GM12874 (cell line): ENCODE results near the gene ST3GAL4.

Experiments
- TF ChIP-seq, protein P1 (sequence below): IDR thresholded peaks from 2 replicates; pipeline ENCODE4 v1.5.1; 2011; ENCODE audit warnings: low read depth, mild to moderate bottlenecking, control low read depth, low read length, moderate library complexity; ENCODE audit not compliant: insufficient read depth

Gene ST3GAL4, protein sequence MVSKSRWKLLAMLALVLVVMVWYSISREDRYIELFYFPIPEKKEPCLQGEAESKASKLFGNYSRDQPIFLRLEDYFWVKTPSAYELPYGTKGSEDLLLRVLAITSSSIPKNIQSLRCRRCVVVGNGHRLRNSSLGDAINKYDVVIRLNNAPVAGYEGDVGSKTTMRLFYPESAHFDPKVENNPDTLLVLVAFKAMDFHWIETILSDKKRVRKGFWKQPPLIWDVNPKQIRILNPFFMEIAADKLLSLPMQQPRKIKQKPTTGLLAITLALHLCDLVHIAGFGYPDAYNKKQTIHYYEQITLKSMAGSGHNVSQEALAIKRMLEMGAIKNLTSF

DNA sequence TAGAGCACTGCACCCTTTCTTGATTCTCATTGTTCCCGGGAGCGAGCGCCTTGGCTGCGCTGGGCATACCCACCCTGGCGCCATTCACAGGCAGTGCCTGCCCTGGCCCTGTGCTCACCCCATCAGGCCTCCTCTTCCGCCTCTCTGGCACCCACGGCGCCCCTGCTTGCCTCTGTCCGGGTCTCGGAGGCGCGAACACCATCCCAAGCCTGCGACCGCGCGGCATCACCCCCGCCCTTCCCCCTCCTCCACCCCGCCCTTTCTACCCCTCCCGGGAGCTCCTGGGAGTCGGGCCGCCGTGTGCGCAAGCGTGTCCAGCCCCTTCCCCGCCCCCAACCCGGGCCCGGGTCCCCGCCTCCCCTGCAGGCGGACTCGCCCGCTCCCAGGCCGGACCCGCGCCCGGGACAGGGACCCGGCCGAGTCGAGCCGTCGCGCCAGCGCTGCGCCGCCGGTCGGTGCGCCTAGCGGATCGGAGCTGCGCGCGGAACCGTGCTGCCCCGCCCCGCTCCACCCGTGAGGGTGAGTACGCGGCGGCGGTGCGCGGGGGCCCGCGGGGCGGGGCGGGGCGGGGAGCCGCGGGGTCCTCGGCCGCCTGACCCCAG, at the start of gene ST3GAL4:
ST3GAL4 (plus strand) TSS at position 363 of the 602 bp plus-strand sequence. CDS start 50,470 bp downstream, outside the sequence.
- TF ChIP-seq, protein P1, sequence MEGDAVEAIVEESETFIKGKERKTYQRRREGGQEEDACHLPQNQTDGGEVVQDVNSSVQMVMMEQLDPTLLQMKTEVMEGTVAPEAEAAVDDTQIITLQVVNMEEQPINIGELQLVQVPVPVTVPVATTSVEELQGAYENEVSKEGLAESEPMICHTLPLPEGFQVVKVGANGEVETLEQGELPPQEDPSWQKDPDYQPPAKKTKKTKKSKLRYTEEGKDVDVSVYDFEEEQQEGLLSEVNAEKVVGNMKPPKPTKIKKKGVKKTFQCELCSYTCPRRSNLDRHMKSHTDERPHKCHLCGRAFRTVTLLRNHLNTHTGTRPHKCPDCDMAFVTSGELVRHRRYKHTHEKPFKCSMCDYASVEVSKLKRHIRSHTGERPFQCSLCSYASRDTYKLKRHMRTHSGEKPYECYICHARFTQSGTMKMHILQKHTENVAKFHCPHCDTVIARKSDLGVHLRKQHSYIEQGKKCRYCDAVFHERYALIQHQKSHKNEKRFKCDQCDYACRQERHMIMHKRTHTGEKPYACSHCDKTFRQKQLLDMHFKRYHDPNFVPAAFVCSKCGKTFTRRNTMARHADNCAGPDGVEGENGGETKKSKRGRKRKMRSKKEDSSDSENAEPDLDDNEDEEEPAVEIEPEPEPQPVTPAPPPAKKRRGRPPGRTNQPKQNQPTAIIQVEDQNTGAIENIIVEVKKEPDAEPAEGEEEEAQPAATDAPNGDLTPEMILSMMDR = no peak

DNA sequence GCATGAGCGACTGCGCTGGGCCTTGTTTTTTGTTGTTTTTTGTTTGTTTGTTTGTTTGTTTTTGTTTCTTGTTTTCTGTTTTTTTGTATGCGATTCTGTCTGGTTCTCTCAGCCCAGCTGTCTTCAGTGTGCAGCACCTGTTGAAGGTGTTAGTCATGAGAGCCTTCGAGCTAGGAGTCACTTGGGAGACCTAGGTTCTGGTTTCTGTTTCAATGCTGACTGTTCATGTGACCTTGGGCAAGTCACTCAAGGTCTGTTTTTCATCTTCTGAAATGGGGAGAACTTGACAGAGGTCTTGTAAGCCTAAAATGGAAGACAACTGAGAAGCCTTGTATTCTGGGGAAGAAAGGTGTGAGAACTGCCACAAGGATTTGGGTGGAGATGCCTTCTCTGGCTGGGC, 49.8 kb upstream of the ST3GAL4 start:
- TF ChIP-seq, protein P1 = no peak

DNA sequence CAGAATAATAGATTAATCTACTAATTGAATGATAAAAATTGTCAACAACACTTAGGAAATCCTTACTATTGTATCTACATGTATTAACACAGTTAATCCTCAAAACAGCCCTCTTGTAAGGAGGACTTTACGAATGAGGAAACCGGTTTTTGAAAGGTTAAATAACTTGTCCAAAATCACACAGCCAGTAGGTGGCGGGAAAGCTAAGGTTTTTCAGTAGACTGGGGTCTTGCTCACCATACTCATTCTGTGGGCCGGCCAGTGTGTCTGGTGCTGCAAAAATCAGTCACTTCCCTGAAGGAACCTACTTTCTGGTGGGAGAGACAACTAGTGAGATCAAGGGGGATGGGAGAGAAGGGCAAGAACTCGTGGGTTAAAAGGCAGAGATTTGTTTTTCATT, 47.8 kb upstream of the ST3GAL4 start:
- TF ChIP-seq, protein P1 = peak; percentile 41; the same call in 1 of the 2 replicates

DNA sequence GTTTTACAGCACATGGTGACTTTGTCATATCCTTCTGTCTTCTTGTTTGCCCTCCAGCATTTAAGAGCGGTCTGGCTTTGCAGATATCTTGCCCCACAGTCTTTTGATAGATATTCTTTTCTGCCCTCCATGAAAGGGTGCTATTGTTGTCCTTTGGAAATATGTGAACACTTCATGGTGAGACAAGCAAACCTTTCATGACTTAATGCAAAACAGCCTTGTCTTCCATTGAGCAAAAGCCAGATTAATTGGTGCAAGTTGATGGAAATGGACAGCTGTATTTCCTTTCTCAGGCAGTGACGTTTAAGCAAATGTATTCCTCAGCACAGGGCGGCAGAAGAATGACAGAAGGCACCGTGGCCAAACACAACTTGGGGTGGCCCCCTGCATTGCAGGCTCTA, 47.2 kb upstream of the ST3GAL4 start:
- TF ChIP-seq, protein P1 = no peak

DNA sequence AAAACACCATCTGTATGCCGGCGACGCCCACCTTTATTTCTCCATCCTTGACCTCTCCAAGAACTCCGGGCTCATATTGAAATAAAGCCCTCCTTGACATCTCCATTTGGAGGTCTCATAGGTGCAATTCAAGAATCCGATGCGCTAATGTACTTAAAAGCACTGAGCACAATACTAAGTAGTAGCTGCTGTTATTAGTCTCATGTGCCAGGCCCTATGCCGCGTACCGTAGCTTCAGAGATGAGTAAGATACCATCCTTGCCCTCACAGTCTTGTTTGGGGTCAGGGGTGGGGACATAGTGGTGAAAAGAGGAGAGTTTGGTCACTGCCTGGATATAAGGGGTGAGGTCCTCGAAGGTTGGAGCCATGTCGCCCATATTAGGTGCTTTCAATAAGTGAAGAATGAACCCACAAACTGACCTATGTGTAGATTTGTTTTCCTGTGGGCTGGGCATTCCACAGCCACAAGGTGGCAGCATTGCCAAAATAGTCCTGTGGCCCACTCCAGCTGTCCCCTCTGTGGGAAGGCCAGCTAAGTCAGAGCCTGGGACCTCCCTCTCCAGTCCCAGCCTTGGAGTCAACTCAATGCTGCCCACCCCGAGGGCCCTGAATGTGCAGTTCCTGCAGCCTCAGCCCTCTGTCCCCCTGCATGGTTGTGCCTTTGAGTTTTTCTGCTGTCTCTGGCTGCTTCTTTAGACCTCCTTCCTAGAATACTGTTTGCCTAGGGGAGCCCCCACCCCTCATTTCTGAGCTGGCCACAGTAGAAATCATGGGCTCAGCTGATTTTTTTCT, 45.1 kb upstream of the ST3GAL4 start:
- TF ChIP-seq, protein P1 = peak; percentile 79

DNA sequence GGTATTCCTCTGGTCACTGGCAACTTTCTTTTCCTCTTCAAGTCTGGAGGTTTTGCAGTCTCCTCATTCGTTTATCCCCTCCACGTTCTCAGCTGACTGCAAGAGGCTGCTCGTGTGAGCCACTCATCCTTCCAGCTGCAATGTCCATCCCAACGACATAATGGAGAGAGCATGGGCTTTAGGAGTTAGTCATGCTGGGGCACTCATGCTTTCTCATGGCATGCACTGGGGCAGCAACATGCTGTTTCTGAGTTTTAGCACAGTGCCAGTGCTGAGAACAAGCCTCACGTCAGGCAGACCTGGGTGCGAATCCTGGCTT, 44.5 kb upstream of the ST3GAL4 start:
- TF ChIP-seq, protein P1 = no peak
